HepG2 (cell line): ENCODE data around the gene FAM193A. TPM values are rescaled to one million over a fixed set of nuclear protein-coding genes. Genes with fewer than 3 reads are reported as not detected.
A peak's percentile ranks its signal among the peaks of the same experiment; 100 is the strongest.

Experiments
- DPF2 ChIP-seq: sonication (generic); formaldehyde crosslinking; IDR thresholded peaks from 2 replicates; pipeline ENCODE4 v1.4.0; 2020; ENCODE audit warnings: mild to moderate bottlenecking, low read depth, missing genetic modification reagents, borderline replicate concordance
- ISL2 ChIP-seq: sonication (generic); formaldehyde crosslinking; IDR thresholded peaks from 2 replicates; pipeline ENCODE4 v1.5.0; 2020; ENCODE audit warnings: missing genetic modification reagents
- KLF6 ChIP-seq: IDR thresholded peaks from 2 replicates; pipeline ENCODE4 v1.8.0; 2016; ENCODE audit warnings: missing biosample characterization, missing genetic modification reagents
- MXD1 ChIP-seq: sonication (generic); formaldehyde crosslinking; IDR thresholded peaks from 2 replicates; pipeline ENCODE4 v1.4.0; 2020; ENCODE audit warnings: mild to moderate bottlenecking, missing genetic modification reagents
- NFYB ChIP-seq: sonication (generic); formaldehyde crosslinking; IDR thresholded peaks from 2 replicates; pipeline ENCODE4 v1.4.0; 2020; ENCODE audit warnings: missing genetic modification reagents
- RAD21 ChIP-seq: fragments of 450-650 bp; formaldehyde crosslinking; IDR thresholded peaks from 2 replicates; pipeline ENCODE4 v1.5.0; 2020; ENCODE audit warnings: mild to moderate bottlenecking
- SIN3A ChIP-seq: IDR thresholded peaks from 2 replicates; pipeline ENCODE4 v1.6.1; 2011; ENCODE audit warnings: low read depth, mild to moderate bottlenecking, control low read depth, low read length, borderline replicate concordance
- SP4 ChIP-seq: sonication (generic); formaldehyde crosslinking; IDR thresholded peaks from 2 replicates; pipeline ENCODE4 v1.8.1; 2023; ENCODE audit warnings: mild to moderate bottlenecking, missing genetic modification reagents
- SRSF9 ChIP-seq: fragments of 200-400 bp; formaldehyde crosslinking; IDR thresholded peaks from 2 replicates; pipeline ENCODE4 v1.6.1; 2018; ENCODE audit warnings: borderline replicate concordance, mild to moderate bottlenecking, low read depth, low read length; ENCODE audit not compliant: insufficient read depth, poor library complexity, severe bottlenecking
- STAT6 ChIP-seq: sonication (generic); formaldehyde crosslinking; IDR thresholded peaks from 2 replicates; pipeline ENCODE4 v1.4.0; 2020; ENCODE audit warnings: missing genetic modification reagents, mild to moderate bottlenecking, borderline replicate concordance
- TFE3 ChIP-seq: IDR thresholded peaks from 2 replicates; pipeline ENCODE4 v1.6.1; 2016
- ZBTB8A ChIP-seq: sonication (generic); formaldehyde crosslinking; IDR thresholded peaks from 2 replicates; pipeline ENCODE4 v1.4.0; 2020; ENCODE audit warnings: mild to moderate bottlenecking, low read depth, missing genetic modification reagents, borderline replicate concordance
- ZFP90 ChIP-seq: sonication (generic); formaldehyde crosslinking; IDR thresholded peaks from 2 replicates; pipeline ENCODE4 v1.8.0; 2022; ENCODE audit warnings: missing genetic modification reagents, mild to moderate bottlenecking, inconsistent platforms, borderline replicate concordance
- ZNF205 ChIP-seq: IDR thresholded peaks from 2 replicates; pipeline ENCODE4 v1.6.1; 2018; ENCODE audit warnings: missing biosample characterization, missing genetic modification reagents
- ZNF432 ChIP-seq: sonication (generic); formaldehyde crosslinking; IDR thresholded peaks from 2 replicates; pipeline ENCODE4 v1.5.0; 2020; ENCODE audit warnings: missing genetic modification reagents, mild to moderate bottlenecking, borderline replicate concordance
- ZNF468 ChIP-seq: sonication (generic); formaldehyde crosslinking; IDR thresholded peaks from 2 replicates; pipeline ENCODE4 v1.8.0; 2022; ENCODE audit warnings: mild to moderate bottlenecking, moderate library complexity, missing genetic modification reagents
- ZNF512B ChIP-seq: sonication (generic); formaldehyde crosslinking; IDR thresholded peaks from 2 replicates; pipeline ENCODE4 v1.5.1; 2020; ENCODE audit warnings: missing genetic modification reagents, mild to moderate bottlenecking, borderline replicate concordance
- ZNF891 ChIP-seq: sonication (generic); formaldehyde crosslinking; IDR thresholded peaks from 2 replicates; pipeline ENCODE4 v1.5.0; 2020; ENCODE audit warnings: mild to moderate bottlenecking, missing genetic modification reagents
- ZSCAN21 ChIP-seq: sonication (generic); formaldehyde crosslinking; IDR thresholded peaks from 2 replicates; pipeline ENCODE4 v1.8.0; 2022; ENCODE audit warnings: mild to moderate bottlenecking, missing genetic modification reagents, moderate library complexity, borderline replicate concordance
- ZSCAN29 ChIP-seq: sonication (generic); formaldehyde crosslinking; conservative IDR thresholded peaks from 2 replicates; pipeline ENCODE4 v1.4.0; 2020; ENCODE audit warnings: mild to moderate bottlenecking, missing genetic modification reagents
- polyA plus RNA-seq, 8 experiments: library from polyadenylated mRNA; depleted of rRNA in 3 of 8; stranded (reverse) in 7 of 8; unstranded in 1 of 8; fragments of >200 nt; fragmentation: Illumina TruSeq in 4 of 8; extraction: Trizol in 4 of 8; gene quantifications; 2 replicates each; pipeline versions ENCODE4 v1.2.1 to v1.2.3, GENCODE V29; 2011 to 2016; ENCODE audit warnings: low read depth in 4 of 8, missing spikeins in 1 of 8, mixed read lengths in 1 of 8; ENCODE audit not compliant: insufficient read depth in 1 of 8
- total RNA-seq, 5 experiments: library from RNA; depleted of rRNA; stranded (reverse); fragments of >200 nt; fragmentation: Illumina TruSeq; extraction: Trizol; gene quantifications; 2 replicates each; pipeline ENCODE4 v1.2.3, GENCODE V29; 2016; ENCODE audit warnings: low read depth in 1 of 5

The FAM193A gene
- total and polyA plus RNA-seq, 2 of the 13 experiments (the other 11 are each of a cell fraction or from before 2014, with no cell fraction given), result 5.7 to 8.7 TPM

GRCh38 chr4:2755821-2756690, 219.6 kb downstream of the FAM193A start, which contains the start of gene TNIP2 (continued):
- no peak for TF ChIP-seq ISL2
- TF ChIP-seq DPF2 (CRISPR knock-in tag), result no peak
- no peak for TF ChIP-seq ZNF432 (CRISPR knock-in tag)
- TF ChIP-seq STAT6, result no peak
- TF ChIP-seq ZNF891 (CRISPR knock-in tag), result no peak
- no peak for TF ChIP-seq SRSF9
- peak; percentile 93; the same call in 1 of the 2 replicates for TF ChIP-seq ZSCAN21
- TF ChIP-seq ZNF468 (CRISPR knock-in tag), result peak; percentile 63; the same call in 1 of the 2 replicates
- no peak for TF ChIP-seq MXD1 (CRISPR knock-in tag)
- TF ChIP-seq RAD21, result peak; percentile 95
- no peak for TF ChIP-seq ZBTB8A
- TF ChIP-seq KLF6 (CRISPR knock-in tag), result peak; percentile 58; the same call in 1 of the 2 replicates
- TF ChIP-seq ZFP90 (CRISPR knock-in tag), result peak; percentile 55; the same call in 1 of the 2 replicates
- 0 out of 2 replicates have a peak, but pooled peaks have one; percentile 8 for TF ChIP-seq NFYB (CRISPR knock-in tag)
- TF ChIP-seq SP4, result peak; percentile 88; the same call in 1 of the 2 replicates
- TF ChIP-seq SIN3A, result peak; percentile 24; the same call in 1 of the 2 replicates
- no peak for TF ChIP-seq TFE3
- no peak for TF ChIP-seq ZNF205 (CRISPR knock-in tag)
- no peak for TF ChIP-seq ZSCAN29 (CRISPR knock-in tag)
- TF ChIP-seq ZNF512B, result no peak
